Measurements from ENCODE around the gene SMAD3.

The SMAD3 gene

DNA sequence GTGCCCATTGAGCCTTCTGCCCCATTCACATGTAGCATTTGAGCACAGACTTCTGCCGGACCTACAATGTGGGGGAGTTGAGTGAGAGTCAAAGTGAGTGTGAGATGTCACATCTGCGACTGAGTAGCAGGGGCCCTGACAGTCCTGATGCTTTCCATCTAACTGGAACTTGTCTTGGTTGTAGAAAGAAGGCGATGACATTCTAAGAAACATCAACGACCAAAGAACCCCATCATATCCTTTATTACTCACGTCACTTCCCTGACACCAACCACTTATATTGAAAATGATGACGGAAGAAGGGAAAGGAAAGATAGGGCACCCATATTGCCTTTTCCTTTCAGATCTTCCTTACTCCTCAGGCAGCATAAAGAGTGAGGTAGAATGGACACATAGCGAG is 30.5 kb downstream of the SMAD3 start:
- Histone ChIP-seq H3K27ac (replicated peaks) (no peak overlapping the region), H3K27me3 (ENCODE audit: insufficient read depth, poor library complexity, severe bottlenecking) (no peaks in the 10 kb centered on the region), H3K4me3 (replicated peaks; ENCODE audit: insufficient read depth, low read length) (no peak overlapping the region)
- TF ChIP-seq, protein P1, sequence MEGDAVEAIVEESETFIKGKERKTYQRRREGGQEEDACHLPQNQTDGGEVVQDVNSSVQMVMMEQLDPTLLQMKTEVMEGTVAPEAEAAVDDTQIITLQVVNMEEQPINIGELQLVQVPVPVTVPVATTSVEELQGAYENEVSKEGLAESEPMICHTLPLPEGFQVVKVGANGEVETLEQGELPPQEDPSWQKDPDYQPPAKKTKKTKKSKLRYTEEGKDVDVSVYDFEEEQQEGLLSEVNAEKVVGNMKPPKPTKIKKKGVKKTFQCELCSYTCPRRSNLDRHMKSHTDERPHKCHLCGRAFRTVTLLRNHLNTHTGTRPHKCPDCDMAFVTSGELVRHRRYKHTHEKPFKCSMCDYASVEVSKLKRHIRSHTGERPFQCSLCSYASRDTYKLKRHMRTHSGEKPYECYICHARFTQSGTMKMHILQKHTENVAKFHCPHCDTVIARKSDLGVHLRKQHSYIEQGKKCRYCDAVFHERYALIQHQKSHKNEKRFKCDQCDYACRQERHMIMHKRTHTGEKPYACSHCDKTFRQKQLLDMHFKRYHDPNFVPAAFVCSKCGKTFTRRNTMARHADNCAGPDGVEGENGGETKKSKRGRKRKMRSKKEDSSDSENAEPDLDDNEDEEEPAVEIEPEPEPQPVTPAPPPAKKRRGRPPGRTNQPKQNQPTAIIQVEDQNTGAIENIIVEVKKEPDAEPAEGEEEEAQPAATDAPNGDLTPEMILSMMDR (IDR thresholded peaks at IDR 0.05; ENCODE audit: insufficient read depth, low read length), result no peak
- DNase-seq (ENCODE audit: low read depth in 1 of 2, low spot score in 1 of 2), result no peak

DNA sequence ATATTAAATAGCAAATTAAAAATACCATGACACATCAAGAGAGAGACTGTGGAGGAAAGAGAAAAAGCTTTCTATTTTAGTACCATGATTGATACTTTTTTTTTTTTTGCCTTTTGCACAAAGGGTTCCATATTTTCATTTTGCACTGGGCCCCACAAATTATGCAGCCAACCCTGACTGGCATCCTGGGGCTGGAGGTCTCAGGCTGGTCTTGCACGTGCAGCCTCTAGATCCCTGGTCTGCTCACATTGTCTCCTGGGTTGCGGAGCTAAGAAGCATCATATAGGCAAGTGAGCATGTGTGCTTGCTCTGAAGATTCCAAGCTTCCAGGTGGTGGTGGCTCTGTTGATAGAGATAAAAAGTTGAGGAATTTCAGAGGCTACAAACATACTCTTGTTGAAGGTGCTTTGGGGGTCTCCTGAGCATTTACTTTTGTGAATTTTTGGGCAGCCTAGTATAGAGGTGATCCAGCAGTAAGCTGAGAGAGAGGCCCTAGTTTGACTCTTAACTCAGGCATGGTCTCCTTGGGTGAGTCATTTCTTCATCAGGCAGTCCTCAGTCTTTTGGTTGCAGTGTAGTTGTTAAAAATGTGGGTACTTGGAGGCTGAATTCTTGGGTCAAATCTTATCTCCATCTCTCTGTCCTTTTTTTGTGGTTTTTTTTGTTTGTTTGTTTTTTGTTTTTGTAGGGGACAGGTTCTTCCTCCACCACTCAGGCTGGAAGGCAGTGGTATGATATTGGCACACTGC is 31.3 kb downstream of the SMAD3 start:
- no peak for DNase-seq (ENCODE audit: low read depth in 1 of 2, low spot score in 1 of 2)
- no peak overlapping the region for H3K4me3 ChIP-seq (replicated peaks; ENCODE audit: insufficient read depth, low read length)
- TF ChIP-seq, protein P2, sequence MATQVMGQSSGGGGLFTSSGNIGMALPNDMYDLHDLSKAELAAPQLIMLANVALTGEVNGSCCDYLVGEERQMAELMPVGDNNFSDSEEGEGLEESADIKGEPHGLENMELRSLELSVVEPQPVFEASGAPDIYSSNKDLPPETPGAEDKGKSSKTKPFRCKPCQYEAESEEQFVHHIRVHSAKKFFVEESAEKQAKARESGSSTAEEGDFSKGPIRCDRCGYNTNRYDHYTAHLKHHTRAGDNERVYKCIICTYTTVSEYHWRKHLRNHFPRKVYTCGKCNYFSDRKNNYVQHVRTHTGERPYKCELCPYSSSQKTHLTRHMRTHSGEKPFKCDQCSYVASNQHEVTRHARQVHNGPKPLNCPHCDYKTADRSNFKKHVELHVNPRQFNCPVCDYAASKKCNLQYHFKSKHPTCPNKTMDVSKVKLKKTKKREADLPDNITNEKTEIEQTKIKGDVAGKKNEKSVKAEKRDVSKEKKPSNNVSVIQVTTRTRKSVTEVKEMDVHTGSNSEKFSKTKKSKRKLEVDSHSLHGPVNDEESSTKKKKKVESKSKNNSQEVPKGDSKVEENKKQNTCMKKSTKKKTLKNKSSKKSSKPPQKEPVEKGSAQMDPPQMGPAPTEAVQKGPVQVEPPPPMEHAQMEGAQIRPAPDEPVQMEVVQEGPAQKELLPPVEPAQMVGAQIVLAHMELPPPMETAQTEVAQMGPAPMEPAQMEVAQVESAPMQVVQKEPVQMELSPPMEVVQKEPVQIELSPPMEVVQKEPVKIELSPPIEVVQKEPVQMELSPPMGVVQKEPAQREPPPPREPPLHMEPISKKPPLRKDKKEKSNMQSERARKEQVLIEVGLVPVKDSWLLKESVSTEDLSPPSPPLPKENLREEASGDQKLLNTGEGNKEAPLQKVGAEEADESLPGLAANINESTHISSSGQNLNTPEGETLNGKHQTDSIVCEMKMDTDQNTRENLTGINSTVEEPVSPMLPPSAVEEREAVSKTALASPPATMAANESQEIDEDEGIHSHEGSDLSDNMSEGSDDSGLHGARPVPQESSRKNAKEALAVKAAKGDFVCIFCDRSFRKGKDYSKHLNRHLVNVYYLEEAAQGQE (IDR thresholded peaks at IDR 0.05; ENCODE audit: insufficient replicate concordance, low read depth), result no peak
- TF ChIP-seq POLR2AphosphoS5 (IDR thresholded peaks at IDR 0.05; ENCODE audit: low read depth) (no peak), GABPA (IDR thresholded peaks at IDR 0.05; ENCODE audit: low read depth) (no peak), SPI1 (IDR thresholded peaks at IDR 0.05; ENCODE audit: borderline replicate concordance, low read depth) (no peak)
- TF ChIP-seq, protein P1 (IDR thresholded peaks at IDR 0.05; ENCODE audit: insufficient read depth, low read length), result no peak
- H3K27ac ChIP-seq (replicated peaks), result no peak overlapping the region
- no peaks in the 10 kb centered on the region for H3K27me3 ChIP-seq (ENCODE audit: insufficient read depth, poor library complexity, severe bottlenecking)

DNA sequence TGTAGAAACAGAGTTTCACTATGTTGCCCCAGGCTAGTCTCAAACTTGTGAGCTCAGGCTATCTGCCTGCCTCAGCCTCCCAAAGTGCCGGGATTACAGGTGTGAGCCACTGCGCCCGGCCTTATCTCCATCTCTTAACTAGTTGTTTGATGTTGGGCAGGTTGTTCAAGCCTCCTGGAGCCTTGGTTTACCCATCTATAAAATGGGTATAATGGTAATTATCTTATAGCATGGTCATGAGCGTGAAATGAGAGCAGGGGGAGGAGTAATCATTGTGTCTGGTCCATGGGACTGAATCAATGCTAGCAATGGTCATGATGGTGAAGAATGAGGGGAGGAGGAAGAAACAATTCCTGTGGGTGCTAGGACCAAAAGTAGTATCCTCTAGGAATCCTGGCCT is 32.0 kb downstream of the SMAD3 start:
- H3K4me3 ChIP-seq (replicated peaks; ENCODE audit: insufficient read depth, low read length), result no peak overlapping the region
- no peak for TF ChIP-seq POLR2AphosphoS5 (IDR thresholded peaks at IDR 0.05; ENCODE audit: low read depth)
- no peak for TF ChIP-seq SPI1 (IDR thresholded peaks at IDR 0.05; ENCODE audit: borderline replicate concordance, low read depth)
- TF ChIP-seq, protein P1 (IDR thresholded peaks at IDR 0.05; ENCODE audit: insufficient read depth, low read length), result no peak
- TF ChIP-seq, protein P2 (IDR thresholded peaks at IDR 0.05; ENCODE audit: insufficient replicate concordance, low read depth), result no peak
- TF ChIP-seq GABPA (IDR thresholded peaks at IDR 0.05; ENCODE audit: low read depth), result no peak
- H3K27ac ChIP-seq (replicated peaks), result no peak overlapping the region

More for the DNA sequence above, 32.0 kb downstream of the SMAD3 start:
- DNase-seq (ENCODE audit: low read depth in 1 of 2, low spot score in 1 of 2), result no peak
- H3K27me3 ChIP-seq (ENCODE audit: insufficient read depth, poor library complexity, severe bottlenecking), result no peaks in the 10 kb centered on the region
